Measurements from ENCODE around the gene UBL4B.

- TF ChIP-seq, protein P1, sequence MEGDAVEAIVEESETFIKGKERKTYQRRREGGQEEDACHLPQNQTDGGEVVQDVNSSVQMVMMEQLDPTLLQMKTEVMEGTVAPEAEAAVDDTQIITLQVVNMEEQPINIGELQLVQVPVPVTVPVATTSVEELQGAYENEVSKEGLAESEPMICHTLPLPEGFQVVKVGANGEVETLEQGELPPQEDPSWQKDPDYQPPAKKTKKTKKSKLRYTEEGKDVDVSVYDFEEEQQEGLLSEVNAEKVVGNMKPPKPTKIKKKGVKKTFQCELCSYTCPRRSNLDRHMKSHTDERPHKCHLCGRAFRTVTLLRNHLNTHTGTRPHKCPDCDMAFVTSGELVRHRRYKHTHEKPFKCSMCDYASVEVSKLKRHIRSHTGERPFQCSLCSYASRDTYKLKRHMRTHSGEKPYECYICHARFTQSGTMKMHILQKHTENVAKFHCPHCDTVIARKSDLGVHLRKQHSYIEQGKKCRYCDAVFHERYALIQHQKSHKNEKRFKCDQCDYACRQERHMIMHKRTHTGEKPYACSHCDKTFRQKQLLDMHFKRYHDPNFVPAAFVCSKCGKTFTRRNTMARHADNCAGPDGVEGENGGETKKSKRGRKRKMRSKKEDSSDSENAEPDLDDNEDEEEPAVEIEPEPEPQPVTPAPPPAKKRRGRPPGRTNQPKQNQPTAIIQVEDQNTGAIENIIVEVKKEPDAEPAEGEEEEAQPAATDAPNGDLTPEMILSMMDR (IDR thresholded peaks at IDR 0.05; ENCODE audit: insufficient read depth, low read length, poor library complexity, severe bottlenecking): no peak
- no peak for TF ChIP-seq EZH2phosphoT487 (conservative IDR thresholded peaks at IDR 0.05; ENCODE audit: low read length)
These were observed 47.5 kb upstream of the UBL4B start for GRCh38 chr1:110064576-110065337.

All from SU-DHL-6 (cell line).